GM12872 (cell line): ENCODE data around the gene SLC24A3.

Experiments used
- CTCF ChIP-seq: IDR thresholded peaks from 3 replicates; pipeline ENCODE4 v1.5.1; 2011; ENCODE audit warnings: low read depth, mild to moderate bottlenecking, low read length, moderate library complexity; ENCODE audit not compliant: insufficient read depth

Gene SLC24A3

DNA sequence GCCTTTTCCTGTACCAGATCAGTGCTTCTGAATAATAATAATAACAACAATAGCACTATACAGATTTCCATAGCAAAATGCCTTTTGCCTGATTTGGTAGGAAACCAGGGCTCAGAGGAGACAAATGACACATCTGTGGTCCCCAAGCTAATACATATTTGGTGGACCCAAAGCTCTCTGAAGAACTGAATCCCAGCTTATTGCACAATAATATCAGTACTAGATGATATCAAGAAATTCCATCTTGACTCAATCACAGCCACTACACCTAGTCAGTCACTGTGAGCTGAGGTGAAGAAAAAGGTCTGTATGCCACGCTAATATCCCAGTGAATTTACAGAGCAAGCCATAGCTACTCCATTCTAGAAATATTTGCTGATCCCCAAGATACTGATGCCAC is 275.0 kb downstream of the SLC24A3 start:
- TF ChIP-seq CTCF: no peak

DNA sequence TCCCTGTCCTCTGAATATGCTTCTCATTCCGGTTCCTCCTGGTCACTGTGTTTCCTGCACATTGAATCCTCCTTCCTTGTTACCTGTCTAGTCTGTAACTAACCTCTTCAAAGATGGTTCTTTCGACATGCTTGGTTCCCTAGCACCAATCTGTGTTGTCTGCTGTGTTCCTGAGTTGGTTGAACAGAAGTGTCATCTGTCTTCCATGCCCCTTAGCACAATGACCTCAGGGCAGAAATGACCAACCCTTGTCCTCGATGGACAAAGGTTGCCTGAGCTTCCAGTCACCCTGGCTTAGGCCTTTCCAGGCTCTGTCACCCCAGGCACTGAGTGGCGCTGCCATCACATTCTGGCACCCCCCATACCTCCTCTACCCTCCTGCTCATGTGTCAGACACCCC is 278.8 kb downstream of the SLC24A3 start:
- TF ChIP-seq CTCF: no peak

- no peak for TF ChIP-seq CTCF
Observed at GRCh38 chr20:19492116-19492515, 279.7 kb downstream of the SLC24A3 start.

DNA sequence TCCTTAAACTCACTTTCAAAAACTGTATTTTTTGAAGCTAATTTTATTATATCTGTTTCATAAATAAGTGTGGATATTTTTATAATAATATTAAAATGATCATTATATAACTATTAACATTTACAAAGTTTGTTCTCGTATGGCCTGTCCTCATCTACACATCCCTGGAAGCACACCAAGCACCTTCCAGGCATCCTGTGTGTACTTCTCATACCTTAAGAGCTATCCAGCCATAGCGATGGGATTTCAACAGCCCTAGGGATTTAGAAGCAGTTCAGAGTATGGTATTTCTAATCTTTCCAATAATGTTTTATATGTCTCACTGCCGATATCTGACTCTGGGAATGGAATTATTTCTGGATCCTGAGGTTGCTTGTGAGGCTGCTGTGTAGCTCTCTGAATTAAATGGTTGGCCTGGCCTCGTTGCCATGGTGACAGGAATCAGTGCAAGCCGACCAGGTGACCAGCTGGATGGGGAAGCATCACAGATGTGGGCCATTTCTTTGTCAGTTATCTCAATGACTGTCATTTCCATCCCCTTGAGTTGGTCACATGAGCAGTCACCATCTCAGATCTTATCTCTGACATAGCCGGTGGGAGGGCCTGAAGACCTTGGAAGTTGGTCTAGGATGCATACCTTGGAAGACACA is 280.4 kb downstream of the SLC24A3 start:
- TF ChIP-seq CTCF: no peak

- no peak for TF ChIP-seq CTCF
Observed at GRCh38 chr20:19493794-19494495, 281.5 kb downstream of the SLC24A3 start.

DNA sequence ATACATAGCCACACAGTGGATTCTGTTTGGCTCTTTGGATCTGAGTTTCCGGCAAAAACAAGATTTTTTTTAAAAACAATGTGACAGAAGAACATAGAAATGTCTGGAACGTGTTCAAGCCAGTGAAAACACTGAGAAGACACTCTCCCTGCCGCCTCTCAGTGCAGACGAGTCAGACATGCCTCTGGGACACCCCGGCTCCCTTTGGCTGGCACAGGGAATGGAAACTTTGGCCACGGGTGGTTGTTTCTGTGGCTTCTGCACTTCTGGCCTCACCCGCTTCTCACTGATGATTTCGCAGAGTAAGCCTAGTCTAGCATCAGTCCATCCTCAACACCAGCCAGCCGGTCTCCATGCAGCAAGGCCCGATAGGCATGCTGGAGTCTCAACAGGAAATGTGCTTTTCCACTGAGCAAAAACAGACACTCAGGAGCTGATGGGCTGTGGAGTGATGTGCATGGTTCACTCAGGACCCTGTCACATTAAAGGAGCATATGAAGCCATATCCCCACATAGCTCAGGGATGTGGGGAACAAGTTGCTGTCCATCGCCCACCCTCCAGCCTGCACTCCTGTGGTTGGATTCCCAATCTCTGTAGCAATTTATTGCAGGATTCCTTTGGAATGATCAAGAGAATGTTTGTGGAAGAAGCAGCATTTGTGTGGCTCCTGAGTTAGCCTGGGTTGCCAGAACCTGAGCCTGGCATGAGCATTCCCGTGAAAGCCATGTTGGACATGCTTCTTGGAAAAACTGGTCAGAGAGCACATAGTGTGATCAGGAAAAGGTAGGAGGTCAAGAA is 283.7 kb downstream of the SLC24A3 start:
- TF ChIP-seq CTCF: no peak

DNA sequence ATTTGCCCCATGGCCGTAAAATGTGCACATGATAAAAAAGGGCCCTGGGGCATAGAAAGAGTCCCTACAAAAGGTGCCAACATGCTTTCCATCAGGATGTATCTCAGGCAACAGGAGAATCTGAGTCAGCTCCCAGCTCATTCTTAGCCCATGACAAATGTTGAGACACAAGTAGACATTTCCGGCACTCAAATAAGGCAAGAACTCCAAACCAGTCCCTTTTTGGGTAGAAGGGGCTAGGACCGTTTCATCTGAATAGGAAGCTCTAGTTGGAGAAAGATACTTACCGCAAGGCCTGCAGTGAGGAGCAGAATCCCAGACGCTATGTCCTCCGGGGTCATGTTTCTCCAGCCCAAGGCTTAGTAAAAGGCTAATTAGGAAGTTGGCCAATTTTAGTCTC is 284.6 kb downstream of the SLC24A3 start:
- TF ChIP-seq CTCF: no peak
